Erythroblast (primary cell): ENCODE results near the gene LGALS9.

Experiments
- DNase-seq, 2 experiments: peaks; one replicate each; lab custom pipeline; 2025; lab: John Stamatoyannopoulos, UW
- GATA1 ChIP-seq: IDR thresholded peaks from 2 replicates; pipeline ENCODE4 v1.6.1; 2011; ENCODE audit warnings: low read depth, mild to moderate bottlenecking, control low read depth, low read length, moderate library complexity
- POLR2A ChIP-seq: IDR thresholded peaks from 2 replicates; pipeline ENCODE4 v1.6.1; 2011; ENCODE audit warnings: mild to moderate bottlenecking, low read length

The LGALS9 gene

GRCh38 chr17:27597188-27597580, 33.8 kb upstream of the LGALS9 start:
- TF ChIP-seq POLR2A = no peak
- TF ChIP-seq GATA1 = no peak

GRCh38 chr17:27597783-27598320, 33.1 kb upstream of the LGALS9 start:
- DNase-seq = no peak
- TF ChIP-seq GATA1 = no peak
- no peak for TF ChIP-seq POLR2A

More at GRCh38 chr17:27597188-27597580, 33.8 kb upstream of the LGALS9 start:
- no peak for DNase-seq

GRCh38 chr17:27598337-27599050, 32.5 kb upstream of the LGALS9 start:
- no peak for TF ChIP-seq GATA1
- TF ChIP-seq POLR2A = no peak
- peak; percentile 19 to 24 for DNase-seq

GRCh38 chr17:27600471-27600870, 30.5 kb upstream of the LGALS9 start:
- DNase-seq = no peak
- no peak for TF ChIP-seq GATA1
- no peak for TF ChIP-seq POLR2A

- no peak for TF ChIP-seq GATA1
- DNase-seq = peak; percentile 88 to 93
Measured at GRCh38 chr17:27601069-27601974, 29.7 kb upstream of the LGALS9 start.

GRCh38 chr17:27601975-27602302, 29.0 kb upstream of the LGALS9 start:
- DNase-seq = no peak
- TF ChIP-seq GATA1 (no peak), POLR2A (no peak)

GRCh38 chr17:27602721-27603420, 28.1 kb upstream of the LGALS9 start:
- peak; percentile 92 to 95 for DNase-seq
- TF ChIP-seq GATA1 (no peak), POLR2A (no peak)

- TF ChIP-seq POLR2A (no peak), GATA1 (no peak)
- DNase-seq = no peak
Measured at GRCh38 chr17:27603421-27603770, 27.6 kb upstream of the LGALS9 start.

GRCh38 chr17:27603880-27604794, 26.9 kb upstream of the LGALS9 start:
- DNase-seq = peak; percentile 49 to 63
- TF ChIP-seq GATA1 (no peak), POLR2A (no peak)

GRCh38 chr17:27605409-27605808, 25.6 kb upstream of the LGALS9 start:
- DNase-seq = no peak
- TF ChIP-seq GATA1 = no peak

- TF ChIP-seq GATA1 (no peak), POLR2A (no peak)
- no peak for DNase-seq
Measured at GRCh38 chr17:27607521-27608091, 23.4 kb upstream of the LGALS9 start.
